ENCODE measurements around the gene MAJIN. TPM values are rescaled to one million over a fixed set of nuclear protein-coding genes. Genes with fewer than 3 reads are reported as not detected.
A peak's percentile ranks its signal among the peaks of the same experiment; 100 is the strongest.

The MAJIN gene
- total and polyA plus RNA-seq, 9 of the 15 experiments (the other 6 are each of a cell fraction or from before 2014, with no cell fraction given) = 0.17 to 0.83 (median 0.24) TPM; not detected in 2

DNA sequence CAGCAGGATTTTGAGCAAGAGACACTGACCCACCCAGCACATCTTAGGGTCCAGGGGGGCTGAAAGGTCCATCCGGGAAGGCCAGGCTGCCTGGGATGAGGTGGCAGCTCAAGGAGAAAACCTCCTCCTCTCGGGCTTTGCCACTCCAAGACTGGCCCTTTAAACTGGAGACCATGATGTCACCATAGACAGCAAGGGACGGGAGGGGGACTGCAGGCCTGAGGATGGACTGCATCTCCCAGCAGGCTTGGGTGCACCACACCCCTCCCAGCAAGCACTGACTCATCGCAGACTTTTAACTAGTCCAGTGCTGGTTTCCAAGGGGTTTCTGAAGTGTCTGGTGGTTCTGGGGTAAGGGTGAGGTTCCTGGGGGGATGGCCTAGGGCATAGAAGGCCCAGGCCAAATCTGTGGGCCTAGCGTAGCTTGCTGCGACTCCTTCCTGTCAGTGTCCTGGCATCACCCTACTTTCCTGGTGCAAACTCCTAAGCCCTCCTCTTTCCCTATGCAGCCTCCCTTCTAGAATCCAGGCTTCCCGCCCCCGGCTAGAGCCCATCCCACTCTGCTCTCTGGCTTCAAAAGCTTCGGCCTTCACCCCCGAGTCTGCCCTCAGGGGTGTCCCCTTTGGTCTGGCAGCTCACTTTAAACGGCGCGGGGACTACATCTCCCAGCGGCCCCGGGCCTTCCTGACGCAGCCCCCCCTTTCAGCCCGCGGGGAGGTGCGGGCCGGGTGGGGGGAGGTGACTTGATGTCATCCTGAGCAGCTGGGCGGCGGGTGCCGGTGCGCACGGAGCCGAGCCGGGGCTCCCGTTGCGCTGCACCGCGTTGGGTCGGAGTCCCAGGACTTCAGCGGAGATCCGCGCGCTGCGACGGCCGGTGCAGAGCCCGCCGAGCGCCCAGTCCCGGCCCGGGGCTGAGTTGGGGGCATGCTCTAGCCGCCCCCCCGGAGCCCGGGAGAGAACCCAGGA is 47.7 kb downstream of the MAJIN start, which contains the start of gene PPP2R5B (continued):
- TF ChIP-seq CEBPZ (IDR thresholded peaks at IDR 0.05; ENCODE audit: borderline replicate concordance, low read depth, low read length) (no peak), ARID3A (IDR thresholded peaks at IDR 0.05; ENCODE audit: borderline replicate concordance, low read depth, low read length) (no peak), NCOA4 (IDR thresholded peaks at IDR 0.05; ENCODE audit: partially characterized antibody) (no peak), TAF1 (IDR thresholded peaks at IDR 0.05; ENCODE audit: control insufficient read depth, extremely low read depth, insufficient read depth, low read length, severe bottlenecking) (no peak), MTA3 (IDR thresholded peaks at IDR 0.05; ENCODE audit: borderline replicate concordance) (peak; percentile 50)

All from K562 (cell line).